ENCODE measurements around the gene ADSS1. TPM values are rescaled to one million over a fixed set of nuclear protein-coding genes. Genes with fewer than 3 reads are reported as not detected.

The ADSS1 gene
- total RNA-seq, 1 experiment from 2014 or later = 10.0 TPM

GRCh38 chr14:104786091-104786586, 62.1 kb downstream of the ADSS1 start (continued):
- no peak for TF ChIP-seq FOXK1 (CRISPR knock-in tag; IDR thresholded peaks at IDR 0.05)
- TF ChIP-seq NFYB (CRISPR knock-in tag; conservative IDR thresholded peaks at IDR 0.05; ENCODE audit: low read depth) = no peak
- no peak for TF ChIP-seq ZSCAN18 (CRISPR knock-in tag; IDR thresholded peaks at IDR 0.05)
- no peak for TF ChIP-seq MXD4 (CRISPR knock-in tag; IDR thresholded peaks at IDR 0.05; ENCODE audit: borderline replicate concordance)
- no peak for TF ChIP-seq E2F5 (CRISPR knock-in tag; IDR thresholded peaks at IDR 0.05)
- TF ChIP-seq TP53 (CRISPR knock-in tag; IDR thresholded peaks at IDR 0.05) = no peak

GRCh38 chr14:104786726-104787675, 63.0 kb downstream of the ADSS1 start:
- Mint-ChIP-seq H3K27me3 (ENCODE audit: low read depth) (no peaks in the 10 kb centered on the region), H3K4me3 (no peak overlapping the region), H3K36me3 (no peaks in the 10 kb centered on the region), H3K4me1 (no peaks in the 10 kb centered on the region), H3K9me3 (no peaks in the 10 kb centered on the region), H3K27ac (no peak overlapping the region)
- DNase-seq (ENCODE audit: low spot score) (no peak), ATAC-seq (no peak)
- ChIA-PET CTCF (no interaction called here), POLR2A (no interaction called here)
- TF ChIP-seq HMGXB4 (CRISPR knock-in tag; IDR thresholded peaks at IDR 0.05) = no peak
- no peak for TF ChIP-seq CREM (CRISPR knock-in tag; IDR thresholded peaks at IDR 0.05)
- TF ChIP-seq TEAD4 (CRISPR knock-in tag; IDR thresholded peaks at IDR 0.05) = no peak
- TF ChIP-seq ZNF121 (CRISPR knock-in tag; IDR thresholded peaks at IDR 0.05) = no peak
- TF ChIP-seq ZMAT4 (CRISPR knock-in tag; IDR thresholded peaks at IDR 0.05) = no peak
- TF ChIP-seq ELF4 (CRISPR knock-in tag; IDR thresholded peaks at IDR 0.05; ENCODE audit: low read depth) = no peak
- no peak for TF ChIP-seq NFE2L1 (CRISPR knock-in tag; IDR thresholded peaks at IDR 0.05)
- no peak for TF ChIP-seq ATF6 (CRISPR knock-in tag; IDR thresholded peaks at IDR 0.05)
- no peak for TF ChIP-seq NFATC4 (CRISPR knock-in tag; IDR thresholded peaks at IDR 0.05)
- no peak for TF ChIP-seq NR2C2 (CRISPR knock-in tag; IDR thresholded peaks at IDR 0.05)
- TF ChIP-seq ZBTB43 (CRISPR knock-in tag; IDR thresholded peaks at IDR 0.05) = no peak
- TF ChIP-seq E2F1 (CRISPR knock-in tag; IDR thresholded peaks at IDR 0.05) = no peak
- no peak for TF ChIP-seq ZNF138 (CRISPR knock-in tag; conservative IDR thresholded peaks at IDR 0.05)
- no peak for TF ChIP-seq PREB (CRISPR knock-in tag; IDR thresholded peaks at IDR 0.05; ENCODE audit: borderline replicate concordance)
